ENCODE measurements around the gene CSK.
"Not testable (repeated sequence)": the region's sequence is repeated elsewhere in the genome, so short reads cannot be mapped to it uniquely, and the experiment has no call there.

The CSK gene

DNA sequence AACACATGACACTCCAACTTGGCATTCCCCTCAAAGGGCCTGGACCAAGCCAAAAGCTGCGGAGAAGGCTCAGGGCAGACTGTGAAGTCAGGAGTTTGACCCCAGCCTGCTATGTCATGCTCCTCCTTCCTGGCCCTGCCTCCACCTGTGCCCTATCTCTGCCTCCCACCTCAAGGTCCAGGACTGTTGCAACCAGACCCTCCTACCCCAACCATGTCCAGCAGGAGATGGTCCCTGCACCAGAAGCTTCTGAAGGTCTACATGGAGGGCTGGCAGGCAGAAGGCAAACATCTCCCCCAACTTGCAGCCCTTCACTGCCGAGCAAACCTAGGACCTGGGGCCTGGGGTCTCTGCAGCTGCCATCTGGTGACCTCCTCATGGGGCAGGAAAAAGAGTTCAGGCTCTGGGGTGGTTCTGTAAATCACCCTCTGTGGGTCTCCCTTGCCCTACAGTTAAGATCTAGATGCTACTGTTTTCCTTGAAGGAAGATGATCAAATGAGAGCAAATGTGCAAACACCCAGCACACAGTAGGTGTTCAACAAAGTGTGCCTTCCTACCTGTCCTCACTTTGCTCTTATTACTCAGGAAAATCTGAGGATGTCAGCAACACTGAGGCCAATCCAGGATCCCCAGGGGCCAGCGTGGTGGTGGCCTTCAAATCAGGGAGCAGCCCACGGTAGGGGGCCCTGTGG, 11.5 kb upstream of the CSK start:
- DNase-seq (ENCODE audit: low read depth in 3 of 3), result no peak

DNA sequence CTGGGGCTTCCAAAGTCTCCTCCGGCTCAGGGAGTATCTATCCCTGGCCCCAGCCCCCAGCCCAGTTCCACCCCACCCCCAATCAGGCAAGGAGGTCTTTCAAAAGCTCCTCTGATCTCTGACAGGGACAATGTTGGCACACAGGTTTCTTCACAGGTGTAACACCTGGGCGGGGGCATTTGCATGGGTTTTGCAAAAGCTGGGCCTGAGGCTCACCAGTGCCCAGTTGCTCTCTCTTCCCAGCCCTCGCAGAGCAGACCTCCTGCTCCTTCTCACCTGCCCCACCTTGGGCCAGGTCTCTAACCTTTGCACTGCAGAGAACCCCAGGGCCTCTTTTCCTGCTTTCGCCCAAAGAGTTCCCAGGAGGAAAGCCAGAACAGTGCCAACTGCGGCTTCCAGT, 8.6 kb upstream of the CSK start:
- DNase-seq (ENCODE audit: low read depth in 3 of 3), result no peak

DNA sequence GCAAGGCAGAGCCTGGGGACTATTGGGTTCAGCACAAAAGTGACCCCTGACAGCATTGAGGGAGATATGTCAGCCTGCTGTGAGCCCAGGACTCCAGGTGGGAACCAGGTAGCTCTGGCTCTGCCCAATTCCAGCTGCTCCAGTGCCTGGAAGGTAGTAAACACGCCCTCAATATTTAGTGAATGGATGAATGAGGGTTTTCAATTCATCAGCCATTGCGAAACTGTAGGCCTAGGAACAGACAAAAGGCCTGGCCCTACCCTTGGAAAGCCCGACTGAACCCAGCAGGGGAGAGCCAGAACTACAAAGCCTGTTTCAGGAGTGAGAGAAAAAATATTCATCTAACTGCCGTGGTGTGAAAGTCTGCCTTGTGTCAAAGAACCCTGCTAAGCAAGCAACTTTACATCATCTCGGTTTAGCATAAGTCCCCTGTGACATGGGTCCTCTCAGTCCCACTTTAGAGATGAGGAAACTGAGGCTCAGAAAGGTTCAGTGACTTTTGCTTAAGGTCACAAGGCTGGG, 8.1 kb upstream of the CSK start:
- DNase-seq (ENCODE audit: low read depth in 3 of 3), result no peak

DNA sequence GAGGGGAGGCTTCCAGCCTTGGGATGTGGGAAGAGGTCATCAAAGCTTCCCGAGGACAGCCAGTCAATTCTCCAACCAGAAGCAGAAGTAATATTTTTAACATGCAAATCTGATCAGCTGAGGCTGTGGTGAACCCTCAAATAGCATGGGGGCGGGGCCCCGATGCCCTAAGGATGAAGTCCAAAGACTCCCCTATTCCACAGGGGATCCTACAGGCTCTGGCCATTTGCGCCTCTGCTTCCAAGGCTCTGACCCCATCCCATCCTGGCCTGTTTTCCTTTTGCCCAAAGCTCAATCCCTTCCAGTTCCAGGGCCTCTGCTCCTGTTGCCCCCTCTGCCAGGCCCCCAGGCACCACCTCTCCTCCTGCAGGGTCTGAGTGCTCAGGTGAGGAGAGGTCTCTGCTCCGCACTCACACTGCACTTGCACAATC, 6.7 kb upstream of the CSK start:
- DNase-seq (ENCODE audit: low read depth in 3 of 3), result no peak

DNA sequence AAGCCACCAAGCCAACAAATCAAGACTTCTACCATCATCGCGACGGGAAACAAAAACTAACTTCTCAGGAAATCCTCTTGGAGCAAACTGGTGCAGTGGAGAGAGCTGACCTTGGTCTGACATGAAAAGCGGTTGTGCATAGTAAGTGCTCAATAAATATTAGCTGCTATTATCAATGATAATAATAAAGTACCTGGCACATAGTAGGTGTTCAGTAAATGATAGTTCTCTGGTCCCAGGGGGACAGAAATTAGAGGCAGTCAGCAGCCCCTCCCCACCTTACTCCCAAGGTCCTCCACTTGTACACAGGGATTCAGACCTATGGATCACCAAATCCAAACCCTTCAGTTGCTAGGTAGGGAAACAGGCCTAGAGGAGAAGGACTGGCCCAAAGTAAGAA, 6.0 kb upstream of the CSK start:
- no peak for DNase-seq (ENCODE audit: low read depth in 3 of 3)

DNA sequence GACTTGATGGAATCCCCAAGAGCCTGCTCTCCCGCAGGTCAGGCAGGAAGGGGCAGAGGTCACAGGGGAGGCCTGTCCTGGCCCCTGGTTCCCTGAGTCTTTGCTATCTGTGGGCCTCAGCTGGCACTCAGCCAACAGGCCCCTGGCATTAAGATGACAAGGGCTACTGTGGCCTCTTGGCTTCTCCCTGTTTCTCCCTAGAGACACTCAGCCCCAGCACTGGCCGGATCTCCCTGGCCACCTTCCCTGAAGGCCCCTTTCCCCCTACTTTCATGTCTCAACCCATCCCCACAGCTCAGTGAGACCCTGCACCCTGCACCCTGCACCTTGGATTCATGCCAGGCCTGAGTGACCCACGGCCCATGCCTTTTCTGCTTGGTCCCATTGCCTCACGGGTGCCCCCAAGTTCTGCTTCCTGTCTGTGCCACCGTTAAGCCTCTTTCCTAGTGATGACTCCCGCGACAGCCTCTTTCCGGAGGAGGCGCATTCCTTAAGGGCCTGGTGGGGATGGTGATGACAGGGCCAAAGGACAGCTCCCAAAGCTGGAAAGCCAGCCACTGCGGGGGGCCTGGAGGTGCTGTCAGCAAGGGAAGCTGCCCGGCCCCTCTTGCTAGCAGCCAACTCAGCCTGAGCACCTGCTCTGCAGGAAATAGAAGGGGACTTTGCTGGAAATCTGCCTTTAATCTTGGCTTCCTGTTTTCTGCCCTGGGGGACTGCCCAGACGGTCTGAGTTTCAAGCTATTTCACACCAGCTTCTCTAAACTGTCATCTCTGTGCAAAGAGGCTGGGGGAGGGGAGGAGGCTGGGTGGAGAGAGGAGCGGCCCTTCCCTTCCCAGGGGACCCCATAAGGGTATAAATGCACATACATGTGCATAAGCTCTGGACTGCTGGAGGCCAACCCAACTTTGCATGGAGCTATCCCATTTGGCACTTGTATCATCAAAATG, 4.8 kb upstream of the CSK start:
- DNase-seq (ENCODE audit: low read depth in 3 of 3), result no peak

DNA sequence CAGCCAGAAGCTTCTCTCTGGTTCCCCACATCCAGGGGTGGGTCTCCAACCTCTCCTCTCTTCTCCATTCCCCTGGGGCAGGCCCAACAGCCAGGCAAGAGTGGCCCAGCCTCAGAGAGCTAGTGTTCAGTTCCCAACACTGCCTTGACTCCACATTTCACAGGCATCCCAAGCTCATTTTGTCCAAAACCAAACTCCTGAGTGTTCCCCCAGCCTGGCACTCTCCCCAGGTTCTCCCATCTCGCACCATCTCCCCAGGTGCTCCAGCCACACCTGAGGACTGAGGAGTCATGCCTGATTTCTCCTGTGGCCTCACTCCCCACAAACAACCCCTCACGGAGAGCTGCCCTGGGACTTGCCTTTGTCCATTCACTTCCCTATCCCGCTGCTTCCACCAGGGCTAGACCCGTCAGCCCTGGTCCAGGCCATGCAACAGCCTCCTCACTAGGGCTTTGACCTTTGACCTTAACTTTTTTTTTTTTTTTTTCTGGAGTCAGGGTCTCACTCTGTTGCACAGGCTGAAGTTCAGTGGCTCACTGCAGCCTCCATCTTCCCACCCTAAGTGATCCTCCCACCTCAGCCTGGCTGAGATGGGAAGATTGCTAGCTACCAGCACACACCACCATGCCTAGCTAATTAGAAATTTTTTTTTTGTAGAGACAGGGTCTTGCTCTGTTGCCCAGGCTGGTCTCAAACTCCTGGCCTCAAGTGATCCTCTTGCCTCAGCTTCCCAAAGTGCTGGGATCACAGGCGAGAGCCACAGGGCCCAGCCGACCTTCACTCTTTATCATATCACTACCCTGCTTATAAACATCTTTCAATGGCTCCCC, 3.9 kb upstream of the CSK start:
- no peak for DNase-seq (ENCODE audit: low read depth in 3 of 3)

DNA sequence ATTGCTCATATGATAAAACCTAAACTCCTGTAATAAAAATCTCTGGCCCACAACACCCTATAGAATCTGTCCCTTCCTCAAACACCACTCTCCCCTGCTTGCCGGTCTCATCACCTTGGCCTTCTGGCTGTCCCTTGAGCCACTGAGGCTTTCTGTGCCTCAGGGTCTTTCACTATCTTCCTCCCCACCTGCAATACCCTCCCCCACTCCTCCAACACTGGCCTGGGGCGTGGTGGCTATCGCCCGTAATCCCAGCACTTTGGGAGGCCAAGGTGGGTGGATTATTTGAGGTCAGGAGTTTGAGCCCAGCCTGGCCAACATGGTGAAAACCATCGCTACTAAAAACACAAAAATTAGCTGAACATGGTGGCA, 3.3 kb upstream of the CSK start:
- no peak for DNase-seq (ENCODE audit: low read depth in 3 of 3)

DNA sequence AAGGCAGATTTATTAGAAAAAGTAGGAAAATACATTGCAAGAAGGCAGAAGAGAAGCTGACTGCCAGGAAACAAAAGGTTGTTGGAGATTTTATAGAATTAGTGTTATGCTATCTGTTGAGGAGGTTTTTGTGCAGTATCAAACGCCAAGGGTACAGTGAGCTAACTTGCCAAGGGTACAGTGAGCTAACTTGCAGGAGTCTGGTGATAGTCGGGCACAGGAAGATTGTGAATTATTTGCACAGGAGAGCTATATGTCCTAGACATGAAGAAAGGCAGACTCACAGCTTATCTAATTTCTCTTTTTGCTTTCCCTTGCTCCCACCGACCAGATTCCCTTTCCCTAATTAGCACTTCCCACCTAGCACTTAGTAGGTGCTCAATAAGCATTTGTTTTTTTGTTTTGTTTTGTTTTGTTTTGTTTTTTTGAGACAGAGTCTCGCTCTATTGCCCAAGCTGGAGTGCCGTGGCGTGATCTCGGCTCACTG, 2.7 kb upstream of the CSK start:
- no peak for DNase-seq (ENCODE audit: low read depth in 3 of 3)

DNA sequence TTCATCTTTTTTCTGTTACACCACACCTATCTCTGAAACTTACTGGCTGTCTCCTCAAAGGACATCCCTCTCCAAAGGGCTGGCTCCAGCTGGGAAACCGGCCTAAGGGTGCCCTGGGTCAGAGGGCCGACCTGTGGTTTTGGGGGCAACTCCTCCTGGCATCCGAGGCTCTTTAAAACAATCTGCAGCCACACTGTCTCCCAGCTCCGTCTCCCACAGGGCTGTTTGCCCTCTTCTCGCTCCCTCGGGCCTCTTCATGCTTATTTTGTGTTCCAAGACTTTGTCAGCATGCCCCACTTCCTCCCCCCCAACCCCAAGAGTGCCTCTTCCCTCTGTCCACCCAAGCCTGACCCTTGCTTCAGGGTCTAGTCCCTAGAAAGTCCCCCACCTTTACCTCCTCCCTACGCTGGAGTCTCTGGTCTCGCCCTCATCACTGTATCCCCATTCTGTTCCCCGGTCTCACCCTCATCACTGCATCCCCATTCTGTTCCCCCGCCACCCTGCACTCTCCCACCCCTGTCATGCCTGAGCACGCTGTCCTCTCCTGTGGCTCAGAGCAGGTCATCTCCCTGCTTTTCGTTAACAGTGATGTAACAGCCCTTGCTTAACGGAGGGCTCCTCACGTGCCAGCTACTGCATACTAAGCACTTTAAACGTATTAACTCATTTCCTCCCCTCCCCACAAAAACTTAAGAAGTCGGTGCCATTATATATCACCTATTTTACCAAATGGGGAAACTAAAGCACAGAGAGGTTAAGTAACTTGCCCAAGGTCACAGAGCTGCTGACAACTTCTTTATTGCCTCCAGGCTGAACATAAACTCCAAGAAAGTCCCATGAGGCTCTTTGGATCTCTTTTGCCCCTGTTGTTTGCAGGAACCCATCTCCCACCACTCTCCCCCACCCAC, 1.1 kb upstream of the CSK start:
- no peak for DNase-seq (ENCODE audit: low read depth in 3 of 3)

DNA sequence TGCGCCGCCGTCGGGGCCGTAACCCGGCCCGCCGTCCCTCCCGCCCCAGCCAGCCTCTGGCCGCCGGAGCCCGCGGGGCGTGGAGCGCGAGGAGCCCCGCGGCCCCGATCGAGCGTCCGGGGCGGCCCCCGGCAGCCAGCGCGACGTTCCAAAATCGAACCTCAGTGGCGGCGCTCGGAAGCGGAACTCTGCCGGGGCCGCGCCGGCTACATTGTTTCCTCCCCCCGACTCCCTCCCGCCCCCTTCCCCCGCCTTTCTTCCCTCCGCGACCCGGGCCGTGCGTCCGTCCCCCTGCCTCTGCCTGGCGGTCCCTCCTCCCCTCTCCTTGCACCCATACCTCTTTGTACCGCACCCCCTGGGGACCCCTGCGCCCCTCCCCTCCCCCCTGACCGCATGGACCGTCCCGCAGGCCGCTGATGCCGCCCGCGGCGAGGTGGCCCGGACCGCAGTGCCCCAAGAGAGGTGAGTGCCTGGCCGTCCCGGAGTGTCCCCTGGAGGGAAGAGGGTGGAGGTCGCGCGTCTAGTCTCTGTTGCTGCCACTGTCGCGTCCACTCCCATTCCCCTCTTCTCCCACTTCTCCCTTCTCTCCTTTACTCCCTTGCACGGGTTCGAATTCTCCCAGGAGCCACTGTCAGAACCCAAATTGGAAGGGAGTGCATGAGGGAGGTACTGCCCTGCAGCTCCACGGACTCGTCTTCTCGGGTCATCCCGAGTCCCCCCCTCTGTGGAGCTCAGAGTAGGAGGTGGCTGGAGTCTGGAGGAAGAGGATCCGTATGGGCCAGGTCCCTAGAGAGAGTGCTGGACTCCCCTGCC, 585 bp downstream of the CSK start:
- no peak for DNase-seq (ENCODE audit: low read depth in 3 of 3)

DNA sequence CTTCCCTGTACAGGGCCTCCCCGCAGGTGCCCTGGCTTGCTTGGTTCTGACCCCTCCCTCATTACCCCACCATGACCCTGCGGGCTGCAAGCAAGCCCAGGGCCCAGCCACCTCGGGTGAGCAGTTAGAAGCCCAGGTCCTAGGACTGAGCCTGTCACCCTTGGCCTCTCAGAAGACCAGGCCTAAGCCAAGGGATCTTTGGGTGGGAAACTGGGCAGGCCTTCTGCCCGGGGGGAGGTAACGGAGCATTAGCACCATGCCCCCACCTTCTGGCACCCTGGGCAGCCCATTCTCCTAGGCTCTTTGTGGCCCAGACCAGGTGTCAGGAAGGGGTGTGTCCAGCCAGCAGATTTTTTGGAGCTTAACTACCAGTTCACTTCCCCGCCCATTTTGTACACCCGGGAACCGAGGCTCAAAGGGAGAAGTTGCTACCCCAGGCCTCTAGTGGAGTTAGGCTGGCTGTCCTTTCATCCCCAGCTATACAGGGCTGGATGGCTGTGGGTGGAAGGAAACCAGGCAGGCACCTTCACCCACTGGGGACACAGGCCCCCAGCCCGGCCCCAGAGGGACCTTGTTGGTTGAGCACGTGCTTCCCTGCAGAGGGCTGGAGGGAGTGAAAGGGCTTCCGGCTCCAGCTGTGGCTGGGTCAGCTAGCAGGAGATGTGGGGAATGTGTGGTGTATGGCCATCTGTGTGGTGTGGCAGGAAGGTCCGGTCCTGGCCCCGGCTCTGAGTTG, 1.4 kb downstream of the CSK start:
- no peak for DNase-seq (ENCODE audit: low read depth in 3 of 3)

DNA sequence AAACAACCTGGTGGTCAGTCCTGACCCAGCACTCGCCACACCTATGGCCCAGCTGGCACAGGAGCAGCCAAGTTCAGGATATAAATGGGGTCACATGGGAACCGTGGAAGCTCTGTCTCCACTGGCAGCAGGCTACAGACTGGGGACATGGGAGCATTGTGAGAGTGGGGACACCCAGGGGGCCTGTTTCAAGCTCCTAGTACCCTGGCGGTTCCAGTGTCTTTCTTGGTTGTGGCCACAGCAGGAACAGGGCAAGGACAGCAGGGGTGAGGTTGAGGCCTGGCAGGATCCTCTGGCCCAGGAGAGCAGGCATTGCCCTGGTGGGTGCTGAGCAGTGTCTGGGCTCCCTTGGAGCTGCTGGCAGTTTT, 1.9 kb downstream of the CSK start:
- DNase-seq (ENCODE audit: low read depth in 3 of 3), result no peak

DNA sequence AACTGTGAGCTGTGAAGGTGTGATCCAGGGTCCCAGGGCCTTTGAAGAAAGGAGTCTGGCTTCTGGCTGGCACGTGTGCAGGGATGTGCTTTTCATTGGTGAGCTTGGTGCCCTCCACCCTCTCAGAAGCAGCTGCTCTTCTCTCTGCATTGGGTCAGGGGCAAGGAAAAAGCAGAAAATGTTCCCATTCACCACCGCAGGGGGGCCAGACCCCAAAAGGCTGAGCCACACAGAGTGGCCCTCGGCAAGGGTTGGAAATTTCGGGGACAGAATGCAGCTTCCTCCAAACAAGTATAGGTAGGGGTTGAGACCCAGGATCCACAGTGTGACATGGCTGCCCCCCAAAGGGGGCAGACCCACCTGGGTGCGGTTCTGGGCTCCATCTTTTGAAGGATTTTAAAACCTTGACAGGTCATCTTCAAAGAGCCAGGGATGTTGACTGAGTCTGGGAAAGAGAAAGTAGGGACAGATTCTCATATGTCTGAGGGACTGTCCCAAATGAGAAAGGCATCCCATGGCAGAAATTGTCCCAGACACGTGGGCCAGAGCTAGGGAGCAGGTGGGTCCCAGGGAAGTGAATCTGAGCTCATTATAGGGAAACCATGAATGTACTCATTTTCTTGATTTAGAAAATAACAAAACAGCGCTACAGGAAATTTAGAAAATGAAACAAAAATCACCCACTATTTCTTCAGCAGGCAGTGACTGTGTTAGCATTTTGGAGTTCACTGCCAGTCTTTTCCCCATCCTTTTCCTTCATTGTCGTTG, 2.7 kb downstream of the CSK start:
- DNase-seq (ENCODE audit: low read depth in 3 of 3), result no peak

DNA sequence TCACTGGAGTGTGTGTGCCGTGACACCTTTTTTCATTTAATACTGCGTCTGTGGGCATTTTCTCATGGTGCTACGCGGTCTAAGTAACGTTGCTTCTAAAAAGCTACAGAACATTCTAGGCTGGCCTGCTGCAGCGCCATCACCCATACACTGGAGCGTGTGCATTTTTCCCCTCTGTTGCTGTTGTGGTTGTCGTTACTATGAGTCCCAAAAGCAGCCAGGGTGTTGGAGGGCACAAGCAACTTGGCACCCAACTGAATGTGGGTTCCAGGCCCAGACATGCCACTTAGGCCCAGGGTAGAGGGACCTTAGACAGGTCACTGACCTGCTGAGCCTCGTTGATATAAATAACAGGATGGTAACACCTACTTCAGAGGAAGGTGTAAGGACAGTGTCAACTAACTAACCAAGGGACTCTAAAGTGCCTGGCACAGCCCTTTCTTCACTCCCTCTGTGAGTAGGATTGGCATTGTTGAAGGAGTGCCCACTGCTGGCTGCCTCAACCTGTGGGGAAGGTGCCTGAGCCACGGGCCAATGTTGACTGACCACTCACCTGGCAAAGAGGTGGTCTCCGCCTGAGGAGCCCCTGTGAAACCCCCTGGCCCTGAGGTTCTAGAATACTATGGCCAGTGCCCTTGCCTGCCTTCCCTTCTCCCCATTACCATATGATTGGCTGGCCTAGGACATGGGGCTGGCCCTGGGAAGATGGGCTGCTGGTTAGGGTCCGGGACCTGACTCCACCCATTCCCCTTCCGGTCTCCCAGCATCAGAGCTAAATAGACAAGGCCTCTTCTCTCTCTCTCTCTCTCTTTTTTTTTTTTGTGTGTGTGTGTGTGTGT, 3.5 kb downstream of the CSK start:
- no peak for DNase-seq (ENCODE audit: low read depth in 3 of 3)

DNA sequence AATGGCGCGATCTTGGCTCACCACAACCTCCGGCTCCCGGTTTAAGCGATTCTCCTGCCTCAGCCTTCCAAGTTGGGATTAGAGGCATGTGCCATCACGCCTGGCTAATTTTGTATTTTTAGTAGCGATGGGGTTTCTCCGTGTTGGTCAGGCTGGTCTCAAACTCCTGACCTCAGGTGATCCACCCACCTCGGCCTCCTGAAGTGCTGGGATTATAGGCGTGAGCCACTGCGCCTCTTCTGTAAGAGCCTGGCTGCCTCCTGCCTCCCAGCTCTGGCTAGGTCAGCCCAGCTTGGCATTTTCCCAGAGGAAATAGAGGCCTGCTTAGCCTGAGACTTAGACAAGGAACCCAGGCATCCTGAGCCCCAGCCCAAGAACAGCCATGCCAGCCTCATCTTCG, 4.2 kb downstream of the CSK start:
- DNase-seq (ENCODE audit: low read depth in 3 of 3), result not testable (repeated sequence)

DNA sequence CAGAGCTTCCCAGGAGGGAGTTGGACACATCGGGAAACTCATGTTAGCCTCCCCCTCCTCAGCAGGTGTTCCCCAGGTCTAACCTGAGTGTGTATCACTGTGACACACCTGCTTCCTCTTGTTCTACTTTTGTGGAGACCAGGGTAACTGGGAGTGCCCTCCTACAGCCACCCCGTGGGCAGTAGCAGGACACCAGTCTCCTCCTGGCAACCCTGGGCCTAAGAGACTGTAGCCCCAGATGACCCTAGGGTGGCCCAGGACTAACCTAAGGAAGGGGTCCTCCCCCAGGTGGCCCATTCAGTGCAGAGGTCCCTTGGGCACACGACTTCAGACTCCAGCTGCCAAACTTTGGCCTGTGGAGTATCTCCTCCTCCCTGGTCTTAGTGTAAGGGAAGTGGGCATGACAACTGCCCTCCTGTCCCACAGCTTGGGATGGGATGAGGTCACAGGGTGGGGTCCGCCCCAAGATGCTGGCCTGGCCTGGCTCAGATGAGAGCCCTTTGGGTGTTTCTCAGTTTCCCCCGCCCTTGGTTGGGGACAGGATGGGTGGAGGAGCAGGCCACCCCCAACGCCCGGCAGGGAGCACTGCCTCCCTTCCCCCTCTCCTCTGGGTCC, 4.8 kb downstream of the CSK start:
- DNase-seq (ENCODE audit: low read depth in 3 of 3), result no peak
